Sigmoid colon (tissue), 7 donors: ENCODE data around the gene UTP25. TPM values are rescaled to one million over a fixed set of nuclear protein-coding genes. Genes with fewer than 3 reads are reported as not detected.

Experiments
- DNase-seq: peaks from one replicate; pipeline ENCODE4 v3.0.0-alpha.2; 2019
- H3K27ac ChIP-seq, 4 donors: fragments of 200-600 bp; sonication (generic); one replicate each; pipeline ENCODE4 v1.5.1; 2016 to 2019; ENCODE audit warnings: mild to moderate bottlenecking in 1 of 4
- H3K27me3 ChIP-seq, 3 donors: fragments of 200-600 bp; sonication (generic); one replicate each; pipeline ENCODE4 v1.5.1; 2019; ENCODE audit warnings: mild to moderate bottlenecking in 1 of 3
- H3K36me3 ChIP-seq, 4 donors: fragments of 200-600 bp; sonication (generic); one replicate each; pipeline ENCODE4 v1.5.1; 2016 to 2019
- H3K4me1 ChIP-seq, 4 donors: fragments of 200-600 bp; sonication (generic); one replicate each; pipeline ENCODE4 v1.5.1; 2017 to 2019
- H3K4me3 ChIP-seq, 4 donors: fragments of 200-600 bp; sonication (generic); one replicate each; pipeline ENCODE4 v1.5.1; 2017 to 2019; ENCODE audit warnings: mild to moderate bottlenecking in 2 of 4, moderate library complexity in 1 of 4
- H3K9me3 ChIP-seq, 4 donors: fragments of 200-600 bp in 3 of 4; sonication (generic) in 3 of 4; one replicate each; pipeline versions ENCODE4 v1.5.1 to v1.6.1; 2013 to 2019
- EP300 ChIP-seq, 4 donors: sonication (generic); formaldehyde crosslinking; IDR thresholded peaks; one replicate each; pipeline ENCODE4 v1.6.1; 2017; ENCODE audit warnings: antibody characterized with exemption in 4 of 4
- POLR2A ChIP-seq, 2 donors: fragments of 450-650 bp; IDR thresholded peaks; one replicate each; pipeline ENCODE4 v1.6.1; 2016; ENCODE audit warnings: antibody characterized with exemption in 2 of 2, mild to moderate bottlenecking in 2 of 2, moderate library complexity in 2 of 2
- POLR2AphosphoS5 ChIP-seq, 4 donors: sonication (generic); formaldehyde crosslinking; IDR thresholded peaks; one replicate each; pipeline ENCODE4 v1.6.1; 2017; ENCODE audit warnings: antibody characterized with exemption in 4 of 4
- WGBS, 2 donors: extraction: QIAGEN DNeasy Blood & Tissue Kit; methylation state at CpG; one replicate each; pipeline ENCODE4 v1.1.7; 2013; 5-methylcytosine and 5-hydroxymethylcytosine counted together
- intact Hi-C: fragments of 100-400 bp; cut with DNase I; formaldehyde crosslinking; loops from one replicate; pipeline ENCODE4 v1.15.1; 2023
- polyA plus RNA-seq, 3 donors: library from polyadenylated mRNA; stranded (reverse); fragments of 200-250 nt; gene quantifications; one replicate each; pipeline ENCODE4 v1.2.3, GENCODE V29; 2013
- total RNA-seq, 4 donors: library from RNA; depleted of rRNA; stranded (reverse); fragments of >200 nt; gene quantifications; one replicate each; pipeline ENCODE4 v1.1.0, GENCODE V29; 2016
- TF ChIP-seq, protein P1 (sequence below), 4 experiments: fragments of 450-650 bp in 3 of 4; fragments of 200-600 bp in 1 of 4; IDR thresholded peaks; one replicate each; pipeline ENCODE4 v1.5.1; 2016 to 2019; ENCODE audit warnings: antibody characterized with exemption in 4 of 4, mild to moderate bottlenecking in 3 of 4, moderate library complexity in 2 of 4
- donor health status: healthy with polysubstance abuse.
- donor health status: Bipolar disorder and iron deficiency.
- donor health status: healthy.

UTP25 gene
- total and polyA plus RNA-seq, 7 donors = 1.2 to 8.6 (median 5.7) TPM

DNA sequence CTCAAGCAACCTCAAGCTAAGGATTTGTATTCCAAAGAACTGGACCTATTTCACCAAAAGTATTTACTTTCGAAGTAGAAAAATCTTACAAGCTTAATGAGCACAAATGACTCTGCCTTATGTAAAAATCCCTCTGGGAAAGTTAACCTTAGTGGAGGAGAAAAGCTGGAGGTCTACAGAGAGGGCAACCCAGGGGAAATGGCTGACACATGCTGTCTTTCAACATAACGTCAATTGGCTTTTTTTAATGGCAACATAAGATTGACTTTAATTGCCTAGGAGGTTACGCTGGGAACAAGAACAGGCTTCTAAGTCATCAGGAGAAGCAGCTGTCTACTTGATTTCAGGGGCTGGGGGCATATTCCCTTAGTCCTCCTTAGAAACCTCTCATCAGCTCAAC, 52.3 kb downstream of the UTP25 start:
- no peak for DNase-seq

DNA sequence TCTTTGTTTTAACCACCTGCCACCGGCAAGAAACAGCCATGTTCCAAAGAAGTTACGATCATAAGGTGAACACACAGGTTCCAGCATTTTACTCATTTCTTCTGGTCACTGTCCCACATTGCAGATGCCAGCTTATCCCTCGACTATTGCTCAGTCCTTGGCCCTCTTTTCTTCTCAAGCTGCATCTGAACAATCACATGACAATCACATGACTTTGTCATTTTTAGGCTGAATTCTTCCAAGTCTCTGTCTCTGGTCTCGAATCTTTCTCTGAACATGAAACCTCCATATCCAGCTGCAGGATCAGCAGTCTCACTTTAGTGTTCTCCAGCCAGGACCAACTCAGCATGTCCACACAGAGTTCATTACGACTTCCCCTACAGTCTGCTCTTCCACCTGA, 53.8 kb downstream of the UTP25 start:
- TF ChIP-seq POLR2AphosphoS5 (IDR thresholded peaks at IDR 0.05) = no peak
- TF ChIP-seq, protein P1, sequence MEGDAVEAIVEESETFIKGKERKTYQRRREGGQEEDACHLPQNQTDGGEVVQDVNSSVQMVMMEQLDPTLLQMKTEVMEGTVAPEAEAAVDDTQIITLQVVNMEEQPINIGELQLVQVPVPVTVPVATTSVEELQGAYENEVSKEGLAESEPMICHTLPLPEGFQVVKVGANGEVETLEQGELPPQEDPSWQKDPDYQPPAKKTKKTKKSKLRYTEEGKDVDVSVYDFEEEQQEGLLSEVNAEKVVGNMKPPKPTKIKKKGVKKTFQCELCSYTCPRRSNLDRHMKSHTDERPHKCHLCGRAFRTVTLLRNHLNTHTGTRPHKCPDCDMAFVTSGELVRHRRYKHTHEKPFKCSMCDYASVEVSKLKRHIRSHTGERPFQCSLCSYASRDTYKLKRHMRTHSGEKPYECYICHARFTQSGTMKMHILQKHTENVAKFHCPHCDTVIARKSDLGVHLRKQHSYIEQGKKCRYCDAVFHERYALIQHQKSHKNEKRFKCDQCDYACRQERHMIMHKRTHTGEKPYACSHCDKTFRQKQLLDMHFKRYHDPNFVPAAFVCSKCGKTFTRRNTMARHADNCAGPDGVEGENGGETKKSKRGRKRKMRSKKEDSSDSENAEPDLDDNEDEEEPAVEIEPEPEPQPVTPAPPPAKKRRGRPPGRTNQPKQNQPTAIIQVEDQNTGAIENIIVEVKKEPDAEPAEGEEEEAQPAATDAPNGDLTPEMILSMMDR (IDR thresholded peaks at IDR 0.05) = no peak
- no peak for TF ChIP-seq POLR2A (IDR thresholded peaks at IDR 0.05)
- TF ChIP-seq EP300 (IDR thresholded peaks at IDR 0.05) = no peak
- Histone ChIP-seq H3K36me3 (no peaks in the 10 kb centered on the region), H3K9me3 (no peaks in the 10 kb centered on the region), H3K4me1 (peaks cover 0 to 10% (median 5%) of the 10 kb centered on the region in 4 donors), H3K27ac (no peak overlapping the region), H3K4me3 (no peak overlapping the region), H3K27me3 (no peaks in the 10 kb centered on the region)
- WGBS, 2 donors = 62 to 82% methylated on average over 5 of the region's 5 CpGs
- DNase-seq = no peak
- intact Hi-C loops = no loop called here

More for the DNA sequence above, 52.3 kb downstream of the UTP25 start:
- Histone ChIP-seq H3K4me1 (peaks cover 0 to 10% (median 5%) of the 10 kb centered on the region in 4 donors), H3K27me3 (no peaks in the 10 kb centered on the region), H3K36me3 (no peaks in the 10 kb centered on the region), H3K27ac (no peak overlapping the region), H3K9me3 (no peaks in the 10 kb centered on the region), H3K4me3 (no peak overlapping the region)
- no peak for TF ChIP-seq EP300 (IDR thresholded peaks at IDR 0.05)
- TF ChIP-seq POLR2A (IDR thresholded peaks at IDR 0.05) = no peak
- intact Hi-C loops = no loop called here
- 72 to 79% methylated on average over 3 of the region's 3 CpGs for WGBS, 2 donors

DNA sequence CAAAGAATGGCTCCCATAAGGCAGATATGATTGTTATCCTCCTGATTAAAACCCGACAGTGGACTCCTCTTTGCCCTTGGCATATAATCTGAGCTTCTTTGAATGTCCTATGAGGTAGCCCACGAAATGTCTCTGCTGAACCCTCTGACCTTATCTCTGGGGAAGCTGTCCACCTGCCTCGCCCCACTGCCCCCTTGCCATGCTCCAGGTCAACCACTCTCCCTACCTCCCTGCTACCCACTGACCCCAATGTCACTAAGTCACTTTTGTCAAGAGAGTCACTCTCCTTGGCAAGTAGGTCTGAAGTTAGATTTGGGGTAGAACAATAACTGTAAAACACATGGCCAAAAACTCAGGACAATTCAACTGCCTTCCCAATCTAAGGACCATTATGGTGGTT, 54.5 kb downstream of the UTP25 start:
- Histone ChIP-seq H3K27ac (no peak overlapping the region), H3K36me3 (no peaks in the 10 kb centered on the region), H3K4me3 (no peak overlapping the region), H3K27me3 (no peaks in the 10 kb centered on the region), H3K9me3 (no peaks in the 10 kb centered on the region), H3K4me1 (peaks cover 0 to 10% (median 5%) of the 10 kb centered on the region in 4 donors)
- no peak for TF ChIP-seq EP300 (IDR thresholded peaks at IDR 0.05)
- no peak for TF ChIP-seq POLR2AphosphoS5 (IDR thresholded peaks at IDR 0.05)
- TF ChIP-seq POLR2A (IDR thresholded peaks at IDR 0.05) = no peak
- intact Hi-C loops = no loop called here
- no peak for DNase-seq
- WGBS, 2 donors = 52 to 79% methylated on average over 3 of the region's 3 CpGs

DNA sequence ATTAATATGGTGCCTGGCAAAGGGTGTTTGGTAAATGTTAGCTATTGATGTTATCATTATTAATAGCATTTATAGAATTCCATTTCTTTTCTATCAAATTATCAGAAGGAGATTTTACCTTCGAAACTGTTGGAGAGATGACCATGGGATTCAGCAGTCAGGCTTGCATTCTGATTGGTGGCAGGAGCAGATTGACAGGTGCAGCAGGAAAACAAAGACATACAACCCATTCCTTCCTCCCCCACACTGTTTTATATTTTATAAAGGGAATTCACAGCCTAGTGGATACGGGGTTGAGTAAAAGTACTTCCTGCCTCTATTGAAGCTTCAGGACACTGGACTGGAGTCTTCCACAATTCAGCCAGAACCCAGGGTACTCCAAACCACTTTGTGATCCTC, 55.2 kb downstream of the UTP25 start:
- DNase-seq = no peak
- H3K27ac ChIP-seq = peak overlapping the region in 1 of 4 donors; percentile 41

DNA sequence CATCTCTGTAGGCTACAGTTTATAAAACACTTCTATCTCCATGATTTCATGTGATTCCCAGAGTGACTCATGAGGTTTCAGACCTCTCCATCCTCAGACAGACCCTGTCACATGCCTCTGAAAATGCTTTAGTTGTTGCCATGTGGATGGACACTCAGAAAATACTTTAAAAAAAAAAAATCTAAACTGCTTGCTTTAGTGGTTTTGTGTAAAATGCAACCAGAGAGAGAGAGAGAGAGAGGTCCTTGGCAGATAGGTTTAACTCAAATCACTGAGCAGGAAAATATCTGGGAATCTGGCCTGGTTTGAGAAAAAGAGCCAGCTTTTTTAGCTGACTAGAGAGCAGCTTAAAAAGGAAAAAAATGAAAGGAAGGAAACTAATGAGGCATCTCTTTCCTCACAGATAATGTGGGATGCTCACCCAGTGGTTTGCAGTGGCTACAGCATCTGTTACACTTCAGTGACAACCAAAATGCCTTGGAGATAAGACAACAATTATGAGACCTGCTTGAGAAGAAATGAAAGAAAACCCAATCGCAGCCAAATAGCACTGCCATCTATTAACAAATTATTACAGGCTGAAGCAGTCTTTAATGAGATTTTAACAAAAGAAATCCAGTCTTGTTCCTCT, 55.7 kb downstream of the UTP25 start:
- Histone ChIP-seq H3K9me3 (no peaks in the 10 kb centered on the region), H3K27me3 (no peaks in the 10 kb centered on the region), H3K4me1 (peaks cover 0 to 10% (median 5%) of the 10 kb centered on the region in 4 donors), H3K36me3 (no peaks in the 10 kb centered on the region), H3K27ac (peak overlapping the region in 1 of 4 donors; percentile 41), H3K4me3 (no peak overlapping the region)
- DNase-seq = no peak
- WGBS, 2 donors = 62 to 70% methylated on average over 1 of the region's 1 CpG
- TF ChIP-seq POLR2A (IDR thresholded peaks at IDR 0.05) = no peak
- no peak for TF ChIP-seq EP300 (IDR thresholded peaks at IDR 0.05)
- no peak for TF ChIP-seq POLR2AphosphoS5 (IDR thresholded peaks at IDR 0.05)
- TF ChIP-seq, protein P1 (IDR thresholded peaks at IDR 0.05) = no peak
- intact Hi-C loops = no loop called here

More for the DNA sequence above, 55.2 kb downstream of the UTP25 start:
- Histone ChIP-seq H3K27me3 (no peaks in the 10 kb centered on the region), H3K36me3 (no peaks in the 10 kb centered on the region), H3K4me1 (peaks cover 0 to 10% (median 5%) of the 10 kb centered on the region in 4 donors), H3K4me3 (no peak overlapping the region), H3K9me3 (no peaks in the 10 kb centered on the region)
- TF ChIP-seq POLR2AphosphoS5 (IDR thresholded peaks at IDR 0.05) = no peak
- TF ChIP-seq POLR2A (IDR thresholded peaks at IDR 0.05) = no peak
- TF ChIP-seq, protein P1 (IDR thresholded peaks at IDR 0.05) = no peak
- no peak for TF ChIP-seq EP300 (IDR thresholded peaks at IDR 0.05)
- intact Hi-C loops = no loop called here
- WGBS, 2 donors = 55 to 61% methylated on average over 2 of the region's 2 CpGs
